Mononuclear cell (primary cell): ENCODE measurements around the gene PHEX. TPM values are rescaled to one million over a fixed set of nuclear protein-coding genes. Genes with fewer than 3 reads are reported as not detected.

Experiments
- H3K27me3 ChIP-seq: 2 replicates; pipeline ENCODE4 v1.6.0; 2011; ENCODE audit warnings: low read length, control low read depth; ENCODE audit not compliant: insufficient read depth
- H3K4me1 ChIP-seq: 2 replicates; pipeline ENCODE4 v1.5.1; 2011; ENCODE audit warnings: mild to moderate bottlenecking, low read length, control low read depth; ENCODE audit not compliant: insufficient read depth
- H3K4me3 ChIP-seq: 2 replicates; pipeline ENCODE4 v1.5.1; 2011; ENCODE audit warnings: mild to moderate bottlenecking, low read length, moderate library complexity
- H3K9me3 ChIP-seq: 2 replicates; pipeline ENCODE4 v1.5.1; 2011; ENCODE audit warnings: low read depth, mild to moderate bottlenecking, control low read depth, low read length
- total RNA-seq: library from RNA; depleted of rRNA; stranded (reverse); fragments of >200 nt; gene quantifications from one replicate; pipeline ENCODE4 v1.2.3, GENCODE V29; 2012

The PHEX gene
- total RNA-seq, 1 donor: 1.9 TPM

- Histone ChIP-seq H3K4me1 (no peaks in the 10 kb centered on the region), H3K9me3 (no peaks in the 10 kb centered on the region), H3K27me3 (no peaks in the 10 kb centered on the region), H3K4me3 (no peak overlapping the region)
Measured at GRCh38 chrX:22173966-22174365, 141.8 kb downstream of the PHEX start.

DNA sequence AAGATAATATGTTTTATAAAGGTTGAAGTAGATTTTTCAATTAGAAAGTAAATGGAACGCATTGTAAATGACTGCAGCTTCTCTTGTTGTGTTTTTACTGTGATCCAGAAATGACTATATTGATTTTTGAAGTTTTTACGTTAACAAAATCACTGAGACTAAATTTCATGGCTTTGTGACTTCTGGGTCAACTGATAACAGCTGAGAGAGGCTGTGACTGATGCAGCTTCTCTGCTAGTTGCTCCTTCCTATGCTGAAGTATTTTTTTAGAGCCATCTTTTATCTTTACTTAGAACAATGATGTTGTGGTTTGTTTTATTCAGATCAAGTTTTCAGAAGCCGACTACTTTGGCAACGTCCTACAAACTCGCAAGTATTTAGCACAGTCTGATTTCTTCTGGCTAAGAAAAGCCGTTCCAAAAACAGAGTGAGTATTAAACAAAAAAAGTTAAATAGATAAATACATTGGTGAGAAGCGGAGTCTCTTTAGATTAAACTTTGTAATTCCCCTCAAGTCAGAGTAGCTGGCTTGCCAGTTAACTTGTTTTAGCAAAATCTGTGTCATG is 145.9 kb downstream of the PHEX start:
- no peaks in the 10 kb centered on the region for H3K9me3 ChIP-seq
- H3K4me1 ChIP-seq: no peaks in the 10 kb centered on the region
- H3K4me3 ChIP-seq: no peak overlapping the region
- H3K27me3 ChIP-seq: no peaks in the 10 kb centered on the region

DNA sequence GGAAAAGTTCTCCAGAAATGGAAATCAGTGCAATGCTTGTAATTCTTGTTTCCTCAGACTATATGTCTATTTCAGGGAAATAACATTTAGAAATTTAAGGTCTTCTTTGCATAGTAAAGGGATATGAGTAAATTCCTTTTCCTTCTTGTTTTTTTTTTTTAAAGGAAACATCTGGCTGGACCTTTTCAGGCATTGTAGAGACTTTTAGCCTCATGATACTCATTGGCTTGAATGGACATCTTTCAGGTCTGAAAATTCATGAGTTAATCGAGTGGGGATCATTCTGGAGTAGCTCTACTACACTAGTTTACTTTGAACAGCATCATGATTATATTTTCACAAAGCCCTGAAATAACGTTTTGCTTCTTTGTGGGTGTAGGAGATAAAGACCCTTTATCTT is 152.0 kb downstream of the PHEX start:
- Histone ChIP-seq H3K9me3 (no peaks in the 10 kb centered on the region), H3K4me3 (no peak overlapping the region), H3K4me1 (no peaks in the 10 kb centered on the region), H3K27me3 (no peaks in the 10 kb centered on the region)

DNA sequence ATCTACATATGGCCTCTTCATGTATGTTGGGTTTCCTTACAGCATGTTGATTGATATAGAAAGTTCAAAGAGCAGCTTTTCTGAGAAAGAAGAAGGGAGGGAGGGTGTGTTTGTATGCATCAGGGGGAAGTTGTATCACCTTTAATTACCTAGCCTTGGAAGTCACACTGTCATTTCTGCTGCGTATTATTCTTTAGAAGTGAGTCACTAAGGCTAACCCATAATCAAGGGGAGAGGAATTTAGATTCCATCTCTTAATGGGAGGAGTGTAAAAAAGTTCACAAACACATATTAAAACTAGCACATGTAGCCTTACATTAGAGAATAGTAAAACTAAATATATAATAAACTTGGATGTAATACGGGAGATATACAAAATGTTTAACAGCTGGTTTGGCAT is 154.0 kb downstream of the PHEX start:
- Histone ChIP-seq H3K4me1 (no peaks in the 10 kb centered on the region), H3K4me3 (no peak overlapping the region), H3K9me3 (no peaks in the 10 kb centered on the region), H3K27me3 (no peaks in the 10 kb centered on the region)

DNA sequence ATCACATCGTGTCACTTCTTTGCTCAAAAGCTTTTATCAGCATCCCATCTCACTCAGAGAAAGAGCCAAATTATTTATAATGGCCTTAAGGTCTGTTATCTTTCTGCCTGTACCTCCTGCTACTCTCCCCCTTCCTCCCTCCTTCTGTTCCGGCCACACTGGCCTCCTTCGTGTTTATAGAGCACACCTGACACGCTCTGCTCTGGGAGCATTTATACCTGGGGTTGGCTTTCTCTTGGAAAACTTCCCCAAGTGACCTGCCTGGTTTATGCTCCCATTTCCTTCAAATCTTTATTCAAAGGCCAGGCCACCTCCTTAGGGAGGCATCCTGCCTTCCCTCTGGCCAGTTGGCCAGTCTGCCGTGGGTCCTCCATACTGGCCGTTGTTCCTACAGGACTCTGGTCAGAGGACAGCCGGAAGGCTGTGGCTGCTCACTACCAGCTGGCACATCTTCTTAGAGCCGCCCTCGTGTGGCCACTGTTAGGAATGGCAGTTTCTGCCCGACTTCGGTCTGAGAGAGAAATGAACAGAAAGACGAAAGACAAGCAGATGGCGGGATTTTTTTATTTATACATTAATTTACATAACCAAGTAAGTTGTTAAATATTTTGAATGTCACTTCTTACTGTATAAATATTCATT is 160.4 kb downstream of the PHEX start:
- H3K9me3 ChIP-seq: no peaks in the 10 kb centered on the region
- no peaks in the 10 kb centered on the region for H3K27me3 ChIP-seq
- no peak overlapping the region for H3K4me3 ChIP-seq

DNA sequence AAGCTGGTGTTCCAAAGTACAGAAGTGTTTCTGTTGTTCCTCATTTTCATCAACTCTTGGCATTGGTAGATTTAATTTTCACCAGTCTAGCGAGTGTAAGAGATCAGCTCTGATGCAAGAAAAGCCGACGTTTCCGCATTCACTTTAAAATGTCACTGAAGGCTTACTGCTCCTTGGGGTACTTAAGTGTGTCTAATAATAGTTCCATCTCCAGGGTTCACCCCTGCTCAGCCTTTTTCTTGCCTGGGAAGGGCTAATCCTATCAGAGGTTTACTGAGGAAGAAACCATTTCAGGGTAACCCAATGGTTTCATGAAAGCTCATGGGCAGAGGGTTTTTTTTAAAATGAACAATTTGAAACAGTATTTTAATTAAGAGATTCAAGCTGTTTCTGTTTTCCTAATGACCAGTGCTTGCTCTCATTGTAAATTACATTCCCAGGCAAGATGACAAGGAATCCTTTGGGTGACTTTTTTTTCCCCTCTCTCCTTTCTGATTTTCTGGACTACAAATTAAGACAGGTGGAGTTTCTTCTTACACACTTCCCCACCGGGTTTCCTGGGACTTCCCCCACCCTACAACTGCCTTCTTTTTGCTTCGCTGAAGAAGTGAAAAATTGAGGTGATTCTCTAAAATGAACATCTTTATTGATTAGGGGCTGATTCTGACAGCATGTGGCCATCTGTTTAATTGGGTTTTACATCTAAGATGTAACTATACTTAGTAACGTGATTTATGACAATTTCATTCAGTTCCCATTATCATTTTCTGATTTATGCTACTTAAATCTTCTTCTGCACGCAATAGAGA is 161.9 kb downstream of the PHEX start:
- Histone ChIP-seq H3K4me3 (no peak overlapping the region), H3K9me3 (no peaks in the 10 kb centered on the region)

More for the DNA sequence above, 160.4 kb downstream of the PHEX start:
- H3K4me1 ChIP-seq: no peaks in the 10 kb centered on the region

DNA sequence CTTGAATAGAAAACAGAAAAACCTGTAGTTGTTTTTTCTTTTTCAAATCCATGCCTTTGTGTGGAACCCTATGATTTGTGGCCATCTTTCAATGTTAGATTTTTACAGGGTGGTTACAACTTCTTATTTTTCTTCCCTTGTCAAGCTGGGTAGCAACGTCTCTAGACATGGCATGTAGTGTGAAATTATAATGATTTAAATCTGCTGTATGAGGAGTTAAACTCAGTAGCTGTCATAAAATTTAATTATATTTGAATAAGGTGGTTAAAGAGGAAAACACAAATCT is 162.5 kb downstream of the PHEX start:
- Histone ChIP-seq H3K27me3 (no peaks in the 10 kb centered on the region), H3K9me3 (no peaks in the 10 kb centered on the region), H3K4me3 (no peak overlapping the region), H3K4me1 (no peaks in the 10 kb centered on the region)

More for the DNA sequence above, 161.9 kb downstream of the PHEX start:
- no peaks in the 10 kb centered on the region for H3K4me1 ChIP-seq
- no peaks in the 10 kb centered on the region for H3K27me3 ChIP-seq

DNA sequence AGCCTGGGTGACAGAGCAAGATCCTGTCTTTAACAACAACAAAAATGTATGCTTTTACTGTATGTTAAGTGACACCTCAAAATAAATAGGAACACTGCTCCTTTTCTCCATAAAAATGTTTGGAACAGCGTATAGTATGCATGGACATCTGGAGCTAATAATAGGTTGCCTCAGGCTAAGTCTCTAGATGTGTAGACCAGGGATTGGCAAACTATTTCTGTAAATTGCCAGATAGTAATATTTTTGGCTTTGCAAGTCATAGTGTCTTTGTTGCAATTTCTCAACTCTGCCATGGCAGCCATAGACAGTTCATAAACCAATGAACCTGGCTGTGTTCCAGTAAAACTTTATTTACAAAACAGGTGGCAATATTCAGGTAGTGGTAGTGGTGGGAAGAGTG is 164.0 kb downstream of the PHEX start:
- no peaks in the 10 kb centered on the region for H3K9me3 ChIP-seq
- no peak overlapping the region for H3K4me3 ChIP-seq
- H3K4me1 ChIP-seq: no peaks in the 10 kb centered on the region
- H3K27me3 ChIP-seq: no peaks in the 10 kb centered on the region

DNA sequence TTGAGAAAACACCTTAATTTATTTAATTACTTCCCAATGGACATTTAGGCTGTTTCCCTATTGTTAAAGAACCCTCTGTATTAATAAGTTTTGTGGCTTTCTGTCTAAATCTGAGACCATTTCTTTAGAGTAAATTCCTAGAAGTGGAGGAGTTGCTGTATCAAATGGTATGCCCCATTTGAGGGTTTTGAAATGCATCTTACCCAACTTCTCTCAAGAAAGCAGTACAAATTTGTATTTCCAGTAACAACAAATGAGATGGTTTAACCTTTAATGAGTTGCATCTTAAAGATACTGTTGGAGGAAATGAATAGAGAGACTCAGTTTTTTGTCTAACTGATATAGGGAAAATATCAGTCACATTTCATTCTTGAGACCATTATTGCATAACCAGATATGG is 170.1 kb downstream of the PHEX start:
- Histone ChIP-seq H3K4me1 (no peaks in the 10 kb centered on the region), H3K27me3 (no peaks in the 10 kb centered on the region), H3K4me3 (no peak overlapping the region), H3K9me3 (no peaks in the 10 kb centered on the region)

GRCh38 chrX:22203186-22203585 is 171.1 kb downstream of the PHEX start:
- Histone ChIP-seq H3K4me3 (no peak overlapping the region), H3K4me1 (no peaks in the 10 kb centered on the region), H3K9me3 (no peaks in the 10 kb centered on the region), H3K27me3 (no peaks in the 10 kb centered on the region)

DNA sequence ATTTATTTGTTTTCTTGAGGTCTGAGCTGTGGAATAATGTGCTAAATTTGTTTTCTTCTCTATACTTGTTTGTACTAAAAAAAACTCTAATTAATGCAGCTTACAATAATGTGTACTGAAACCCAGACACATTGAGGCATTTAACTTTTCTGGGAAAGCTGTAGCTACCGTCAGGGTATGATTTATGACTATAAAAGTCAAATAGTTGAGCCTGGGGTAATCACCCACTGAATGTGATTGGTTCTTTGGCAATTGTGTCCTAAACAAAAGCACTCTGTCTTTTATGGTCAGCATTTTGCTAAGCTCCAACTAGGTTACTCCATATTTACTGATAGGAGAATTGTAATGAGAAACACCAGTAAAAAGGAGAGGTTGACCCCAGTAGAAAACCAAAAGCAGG is 174.7 kb downstream of the PHEX start:
- Histone ChIP-seq H3K4me1 (no peaks in the 10 kb centered on the region), H3K9me3 (no peaks in the 10 kb centered on the region), H3K4me3 (no peak overlapping the region), H3K27me3 (no peaks in the 10 kb centered on the region)

- no peaks in the 10 kb centered on the region for H3K27me3 ChIP-seq
- H3K9me3 ChIP-seq: no peaks in the 10 kb centered on the region
- H3K4me3 ChIP-seq: no peak overlapping the region
- no peaks in the 10 kb centered on the region for H3K4me1 ChIP-seq
Measured at GRCh38 chrX:22220941-22221340, 188.8 kb downstream of the PHEX start.

DNA sequence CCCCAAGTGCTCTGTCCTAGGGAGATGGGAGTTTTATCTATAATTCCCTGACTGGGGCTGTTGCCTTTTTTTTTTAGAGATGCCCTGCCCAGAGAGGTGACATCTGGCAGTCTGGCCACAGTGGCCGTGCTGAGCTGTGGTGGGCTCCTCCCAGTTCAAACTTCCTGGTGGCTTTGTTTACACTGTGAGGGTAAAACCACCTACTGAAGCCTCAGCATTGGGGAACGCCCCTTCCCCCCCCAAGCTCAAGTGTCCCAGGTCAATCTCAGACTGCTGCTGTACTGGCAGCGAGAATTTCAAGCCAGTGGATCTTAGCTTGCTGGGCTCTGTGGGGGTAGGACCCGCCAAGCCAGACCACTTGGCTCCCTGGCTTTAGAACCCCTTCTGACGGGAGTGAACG is 202.3 kb downstream of the PHEX start:
- no peaks in the 10 kb centered on the region for H3K9me3 ChIP-seq
- no peak overlapping the region for H3K4me3 ChIP-seq
- no peaks in the 10 kb centered on the region for H3K4me1 ChIP-seq
- H3K27me3 ChIP-seq: no peaks in the 10 kb centered on the region

DNA sequence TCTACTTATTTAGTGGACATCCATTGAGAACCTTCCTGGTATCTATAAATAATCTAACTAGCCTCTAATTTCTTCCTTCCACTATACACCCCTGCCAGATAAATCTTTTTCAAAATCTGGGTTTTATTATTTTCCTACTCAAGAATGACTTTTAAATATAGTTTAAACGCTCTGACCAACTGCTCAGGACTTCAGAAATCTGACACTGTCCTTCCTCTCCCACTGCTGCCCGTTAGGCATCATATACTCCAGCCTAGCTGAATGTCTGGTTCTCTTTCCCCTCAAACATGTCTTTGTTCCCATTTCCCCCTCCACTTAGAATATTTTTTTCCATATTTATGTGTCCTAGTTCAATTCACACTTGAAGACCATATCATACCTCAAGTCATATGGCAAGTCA is 205.4 kb downstream of the PHEX start:
- no peaks in the 10 kb centered on the region for H3K27me3 ChIP-seq
- no peaks in the 10 kb centered on the region for H3K9me3 ChIP-seq
- H3K4me3 ChIP-seq: no peak overlapping the region
- no peaks in the 10 kb centered on the region for H3K4me1 ChIP-seq

DNA sequence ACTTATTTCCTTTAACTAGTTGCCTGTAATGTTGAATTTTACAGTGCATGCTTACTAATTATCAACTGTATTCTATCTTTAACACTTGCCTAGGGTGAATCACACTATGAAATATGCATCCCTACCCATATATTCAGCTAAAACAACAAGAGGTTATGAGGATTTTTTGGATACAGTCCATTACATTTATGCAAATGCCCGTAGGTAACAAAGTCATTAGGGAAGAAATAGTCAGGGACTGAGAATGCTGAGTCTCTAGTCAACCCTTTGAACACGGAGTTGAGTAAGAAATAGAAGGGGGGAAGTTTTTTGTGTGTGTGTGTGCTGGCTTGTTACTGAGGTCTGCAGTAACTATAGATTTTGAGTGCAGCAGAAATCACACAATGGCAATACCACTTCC is 214.5 kb downstream of the PHEX start:
- Histone ChIP-seq H3K4me1 (no peaks in the 10 kb centered on the region), H3K4me3 (no peak overlapping the region), H3K9me3 (no peaks in the 10 kb centered on the region), H3K27me3 (no peaks in the 10 kb centered on the region)

GRCh38 chrX:22247169-22247568 is 215.0 kb downstream of the PHEX start:
- no peaks in the 10 kb centered on the region for H3K27me3 ChIP-seq
- no peaks in the 10 kb centered on the region for H3K9me3 ChIP-seq
- no peaks in the 10 kb centered on the region for H3K4me1 ChIP-seq
- H3K4me3 ChIP-seq: no peak overlapping the region
